GM19467 (cell line): Measurements from ENCODE around the gene PGAM2.

Source experiments
- ATAC-seq: cut with Tn5 transposase; IDR thresholded peaks from one replicate; pipeline ENCODE4 v1.9.1; 2021; ENCODE audit warnings: mild to moderate bottlenecking, moderate library complexity; ENCODE audit not compliant: unreplicated experiment

The PGAM2 gene

DNA sequence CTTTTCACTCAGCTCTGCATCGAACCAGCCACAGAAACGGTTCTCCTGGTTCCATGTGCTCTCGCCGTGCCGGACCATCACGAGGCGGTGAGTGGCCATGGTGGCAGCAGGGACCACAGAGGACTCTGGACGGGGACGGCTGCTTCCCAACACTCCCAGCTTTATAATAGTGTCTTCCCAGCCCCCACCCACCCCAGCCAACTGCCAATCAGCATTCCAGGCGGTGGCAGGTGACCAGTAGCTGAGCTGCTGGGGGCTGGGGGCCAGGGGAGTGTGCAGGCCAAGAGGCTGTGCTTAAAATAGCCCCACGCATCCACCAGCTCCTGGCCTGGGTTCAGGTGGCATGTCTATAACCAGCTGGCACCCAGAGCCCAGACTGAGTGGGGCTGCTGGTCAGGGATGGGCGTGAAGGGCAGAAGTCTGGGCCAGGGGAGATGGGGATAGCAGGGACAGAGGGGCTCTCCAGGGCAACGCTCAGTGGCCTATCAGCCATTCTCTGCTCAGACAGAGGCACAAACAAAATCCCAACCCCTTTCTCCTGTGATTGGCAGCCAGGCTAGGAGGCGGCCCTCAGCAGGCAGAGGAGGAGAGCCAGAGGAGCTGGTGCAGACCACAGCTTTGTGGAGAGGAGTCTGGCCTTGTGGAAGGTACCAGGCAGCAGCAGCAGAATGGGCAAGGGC, at the start of gene PGAM2:
TSS of gene PGAM2 (minus strand) at position 137 of the 680 bp plus-strand sequence. CDS start at position 99, 38 bp downstream.
- no peak for ATAC-seq

DNA sequence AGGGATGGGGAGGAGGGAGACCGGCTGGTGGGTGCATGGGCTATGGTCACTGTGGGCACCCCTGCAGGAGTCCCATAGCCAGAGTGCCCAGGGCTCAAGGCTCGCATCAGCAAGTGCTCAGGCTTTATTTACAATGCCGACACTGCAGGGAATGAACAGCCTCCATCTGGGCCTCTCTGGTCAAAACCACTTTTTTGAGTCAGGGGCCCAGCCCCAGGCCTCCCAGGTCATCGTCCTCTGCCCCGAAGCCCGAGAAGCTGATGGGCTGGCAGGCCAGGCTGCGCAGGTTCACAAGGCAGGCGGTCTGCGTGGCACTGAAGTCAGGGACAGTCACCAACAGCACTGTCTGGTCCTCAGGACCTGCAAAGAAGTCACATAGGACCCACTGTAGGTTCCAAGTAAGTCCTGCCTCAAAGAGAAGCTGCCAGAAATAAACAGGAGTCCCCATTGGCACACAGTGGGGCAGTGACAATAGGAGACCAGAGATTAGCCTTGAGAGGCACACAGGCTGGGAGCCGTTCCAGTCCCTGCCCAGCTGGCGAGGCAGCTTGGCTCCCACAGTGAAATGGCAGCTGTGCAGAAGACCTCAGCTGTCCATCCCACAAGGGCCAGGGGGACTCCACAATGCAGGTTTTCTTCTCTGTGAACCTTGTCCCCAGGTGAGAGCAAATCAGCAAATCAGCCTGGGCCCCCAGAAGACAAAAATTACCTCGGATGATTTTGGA, 49.4 kb upstream of the PGAM2 start:
- ATAC-seq = no peak

DNA sequence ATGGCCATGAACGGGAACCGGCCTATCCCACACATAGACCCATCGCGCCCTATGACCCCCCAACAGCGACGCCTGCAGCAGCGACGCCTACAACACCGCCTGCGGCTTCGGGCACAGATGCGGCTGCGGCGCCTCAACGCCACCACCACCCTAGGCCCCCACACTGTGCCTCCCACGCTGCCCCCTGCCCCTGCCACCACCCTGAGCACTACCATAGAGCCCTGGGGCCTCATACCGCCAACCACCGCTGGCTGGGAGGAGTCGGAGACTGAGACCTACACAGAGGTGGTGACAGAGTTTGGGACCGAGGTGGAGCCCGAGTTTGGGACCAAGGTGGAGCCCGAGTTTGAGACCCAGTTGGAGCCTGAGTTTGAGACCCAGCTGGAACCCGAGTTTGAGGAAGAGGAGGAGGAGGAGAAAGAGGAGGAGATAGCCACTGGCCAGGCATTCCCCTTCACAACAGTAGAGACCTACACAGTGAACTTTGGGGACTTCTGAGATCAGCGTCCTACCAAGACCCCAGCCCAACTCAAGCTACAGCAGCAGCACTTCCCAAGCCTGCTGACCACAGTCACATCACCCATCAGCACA, 48.5 kb upstream of the PGAM2 start:
- no peak for ATAC-seq

DNA sequence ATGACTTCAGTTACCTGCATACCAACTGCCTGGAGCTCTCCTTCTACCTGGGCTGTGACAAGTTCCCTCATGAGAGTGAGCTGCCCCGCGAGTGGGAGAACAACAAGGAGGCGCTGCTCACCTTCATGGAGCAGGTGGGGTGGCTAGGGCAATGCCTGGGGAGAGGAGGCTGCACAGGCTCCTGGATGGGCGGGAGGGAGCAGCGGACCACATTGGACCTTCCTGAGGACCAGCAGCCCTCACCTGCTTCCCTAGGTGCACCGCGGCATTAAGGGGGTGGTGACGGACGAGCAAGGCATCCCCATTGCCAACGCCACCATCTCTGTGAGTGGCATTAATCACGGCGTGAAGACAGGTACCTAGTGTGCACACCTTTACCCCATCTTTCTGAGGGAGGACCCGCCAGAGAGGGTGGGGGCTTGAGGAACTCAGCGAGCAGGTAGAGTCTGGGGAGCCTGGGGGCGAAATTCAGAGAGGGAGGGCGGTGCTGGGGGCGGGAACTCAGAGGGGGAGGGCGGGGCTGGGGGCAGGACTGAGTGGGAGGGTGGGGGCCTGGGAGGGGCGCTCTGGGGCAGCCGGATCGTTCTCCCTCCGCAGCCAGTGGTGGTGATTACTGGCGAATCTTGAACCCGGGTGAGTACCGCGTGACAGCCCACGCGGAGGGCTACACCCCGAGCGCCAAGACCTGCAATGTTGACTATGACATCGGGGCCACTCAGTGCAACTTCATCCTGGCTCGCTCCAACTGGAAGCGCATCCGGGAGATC, 47.8 kb upstream of the PGAM2 start:
- ATAC-seq = no peak

DNA sequence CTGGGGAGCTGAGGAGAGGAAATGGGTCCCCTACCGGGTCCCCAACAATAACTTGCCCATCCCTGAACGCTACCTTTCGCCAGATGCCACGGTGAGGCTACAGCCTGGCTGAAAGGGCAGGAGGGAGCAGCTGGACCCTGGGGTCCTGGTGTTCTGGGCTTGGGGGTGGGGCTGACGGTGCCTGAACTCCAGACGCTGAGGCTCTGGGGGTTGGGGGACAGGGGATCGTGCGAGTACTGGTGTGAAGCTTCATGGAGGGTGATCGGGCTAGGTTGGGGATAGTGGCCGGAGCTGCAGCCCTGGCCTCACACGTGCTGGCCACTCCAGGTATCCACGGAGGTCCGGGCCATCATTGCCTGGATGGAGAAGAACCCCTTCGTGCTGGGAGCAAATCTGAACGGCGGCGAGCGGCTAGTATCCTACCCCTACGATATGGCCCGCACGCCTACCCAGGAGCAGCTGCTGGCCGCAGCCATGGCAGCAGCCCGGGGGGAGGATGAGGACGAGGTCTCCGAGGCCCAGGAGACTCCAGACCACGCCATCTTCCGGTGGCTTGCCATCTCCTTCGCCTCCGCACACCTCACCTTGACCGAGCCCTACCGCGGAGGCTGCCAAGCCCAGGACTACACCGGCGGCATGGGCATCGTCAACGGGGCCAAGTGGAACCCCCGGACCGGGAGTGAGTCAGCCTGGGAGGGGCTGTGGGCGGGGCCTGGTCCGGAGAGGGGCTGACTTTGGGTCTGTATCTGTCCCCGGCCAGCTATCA, 47.0 kb upstream of the PGAM2 start:
- no peak for ATAC-seq

DNA sequence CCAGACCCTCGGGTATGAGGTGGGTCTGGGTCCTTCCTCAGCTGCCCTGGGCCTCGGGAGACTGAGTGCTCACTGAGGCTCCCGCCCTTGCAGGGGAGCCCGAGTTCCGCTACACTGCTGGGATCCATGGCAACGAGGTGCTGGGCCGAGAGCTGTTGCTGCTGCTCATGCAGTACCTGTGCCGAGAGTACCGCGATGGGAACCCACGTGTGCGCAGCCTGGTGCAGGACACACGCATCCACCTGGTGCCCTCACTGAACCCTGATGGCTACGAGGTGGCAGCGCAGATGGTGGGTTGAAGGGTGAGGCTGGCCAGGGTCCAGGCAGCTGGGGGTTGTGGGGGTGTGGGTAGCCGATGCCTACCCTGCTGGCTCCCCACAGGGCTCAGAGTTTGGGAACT, 46.4 kb upstream of the PGAM2 start:
- no peak for ATAC-seq

DNA sequence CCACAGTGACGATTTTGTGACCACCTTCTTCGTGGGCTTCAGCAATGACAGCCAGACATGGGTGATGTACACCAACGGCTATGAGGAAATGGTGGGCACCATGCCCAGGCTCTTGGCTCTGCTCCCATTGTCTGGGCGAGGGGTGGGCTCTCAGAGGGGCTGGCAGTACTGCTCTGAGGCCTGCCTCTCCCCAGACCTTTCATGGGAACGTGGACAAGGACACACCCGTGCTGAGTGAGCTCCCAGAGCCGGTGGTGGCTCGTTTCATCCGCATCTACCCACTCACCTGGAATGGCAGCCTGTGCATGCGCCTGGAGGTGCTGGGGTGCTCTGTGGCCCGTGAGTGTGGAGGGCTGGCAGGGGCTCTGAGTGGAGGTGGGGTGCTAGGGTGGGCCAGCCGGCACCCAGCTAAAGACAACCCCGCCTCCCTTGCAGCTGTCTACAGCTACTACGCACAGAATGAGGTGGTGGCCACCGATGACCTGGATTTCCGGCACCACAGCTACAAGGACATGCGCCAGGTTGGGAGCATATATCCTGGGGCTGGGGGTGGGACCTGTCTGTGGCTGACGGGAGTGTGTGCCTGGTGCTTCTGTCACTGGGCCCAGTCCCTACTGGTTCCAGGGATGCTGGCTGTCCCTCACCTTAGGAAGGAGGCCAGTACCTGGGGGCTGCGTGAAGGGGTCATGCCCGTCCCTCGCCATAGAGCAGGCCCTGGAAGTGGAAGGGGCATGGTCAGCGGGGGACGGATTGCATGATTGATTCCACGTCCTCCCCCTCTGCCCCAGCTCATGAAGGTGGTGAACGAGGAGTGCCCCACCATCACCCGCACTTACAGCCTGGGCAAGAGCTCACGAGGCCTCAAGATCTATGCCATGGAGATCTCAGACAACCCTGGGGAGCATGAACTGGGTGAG, 45.6 kb upstream of the PGAM2 start:
- ATAC-seq = no peak

DNA sequence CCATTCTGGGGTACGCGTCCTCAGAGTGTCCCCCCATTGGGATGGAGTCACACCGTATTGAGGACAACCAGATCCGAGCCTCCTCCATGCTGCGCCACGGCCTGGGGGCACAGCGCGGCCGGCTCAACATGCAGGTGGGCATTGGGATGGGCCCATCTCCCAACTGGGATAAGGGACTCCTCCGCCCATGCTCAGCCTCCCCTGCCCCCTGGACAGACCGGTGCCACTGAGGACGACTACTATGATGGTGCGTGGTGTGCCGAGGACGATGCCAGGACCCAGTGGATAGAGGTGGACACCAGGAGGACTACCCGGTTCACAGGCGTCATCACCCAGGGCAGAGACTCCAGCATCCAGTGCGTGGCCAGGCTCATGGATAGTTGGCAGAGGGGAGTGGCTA, 44.6 kb upstream of the PGAM2 start:
- ATAC-seq = no peak

DNA sequence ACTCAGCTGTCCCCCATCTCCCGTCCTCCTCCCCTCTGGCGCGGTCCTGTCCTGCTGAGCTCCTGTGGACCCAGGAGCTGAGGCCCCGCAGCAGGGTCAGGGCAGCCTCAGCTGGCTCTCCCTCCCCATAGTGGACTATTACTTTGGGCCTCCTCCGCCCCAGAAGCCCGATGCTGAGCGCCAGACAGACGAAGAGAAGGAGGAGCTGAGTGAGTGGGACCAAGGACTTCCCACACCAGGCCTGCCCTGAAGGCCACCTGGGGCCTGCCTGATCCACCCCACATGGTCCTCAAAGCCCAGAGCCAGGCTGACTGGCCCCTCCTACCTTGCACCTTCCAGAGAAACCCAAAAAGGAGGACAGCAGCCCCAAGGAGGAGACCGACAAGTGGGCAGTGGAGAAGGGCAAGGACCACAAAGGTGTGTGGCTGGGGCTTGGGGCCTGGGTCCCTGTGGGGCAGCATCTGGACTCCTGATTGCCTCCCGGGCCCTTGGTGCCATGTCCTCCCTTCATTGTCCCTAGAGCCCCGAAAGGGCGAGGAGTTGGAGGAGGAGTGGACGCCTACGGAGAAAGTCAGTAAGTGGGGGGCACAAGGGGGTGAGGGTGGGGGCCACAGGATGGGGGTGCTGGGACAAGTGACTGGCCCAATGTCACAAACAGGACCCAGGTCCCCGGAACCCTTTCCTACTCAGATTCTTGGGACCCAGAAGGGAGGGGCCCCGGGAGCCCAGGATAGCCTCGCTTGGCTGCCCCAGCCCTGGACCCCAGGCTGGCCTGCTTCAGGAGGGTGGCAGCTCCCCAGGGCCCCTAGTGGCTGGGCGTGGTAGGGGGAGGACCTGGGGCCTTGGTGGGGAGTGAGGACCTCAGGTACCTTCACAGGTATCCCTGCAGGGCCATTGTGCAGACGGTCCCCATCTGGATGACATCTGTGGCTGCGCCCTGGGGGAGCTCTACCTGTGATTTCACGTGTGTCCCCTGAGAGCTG, 43.7 kb upstream of the PGAM2 start:
- ATAC-seq = no peak

DNA sequence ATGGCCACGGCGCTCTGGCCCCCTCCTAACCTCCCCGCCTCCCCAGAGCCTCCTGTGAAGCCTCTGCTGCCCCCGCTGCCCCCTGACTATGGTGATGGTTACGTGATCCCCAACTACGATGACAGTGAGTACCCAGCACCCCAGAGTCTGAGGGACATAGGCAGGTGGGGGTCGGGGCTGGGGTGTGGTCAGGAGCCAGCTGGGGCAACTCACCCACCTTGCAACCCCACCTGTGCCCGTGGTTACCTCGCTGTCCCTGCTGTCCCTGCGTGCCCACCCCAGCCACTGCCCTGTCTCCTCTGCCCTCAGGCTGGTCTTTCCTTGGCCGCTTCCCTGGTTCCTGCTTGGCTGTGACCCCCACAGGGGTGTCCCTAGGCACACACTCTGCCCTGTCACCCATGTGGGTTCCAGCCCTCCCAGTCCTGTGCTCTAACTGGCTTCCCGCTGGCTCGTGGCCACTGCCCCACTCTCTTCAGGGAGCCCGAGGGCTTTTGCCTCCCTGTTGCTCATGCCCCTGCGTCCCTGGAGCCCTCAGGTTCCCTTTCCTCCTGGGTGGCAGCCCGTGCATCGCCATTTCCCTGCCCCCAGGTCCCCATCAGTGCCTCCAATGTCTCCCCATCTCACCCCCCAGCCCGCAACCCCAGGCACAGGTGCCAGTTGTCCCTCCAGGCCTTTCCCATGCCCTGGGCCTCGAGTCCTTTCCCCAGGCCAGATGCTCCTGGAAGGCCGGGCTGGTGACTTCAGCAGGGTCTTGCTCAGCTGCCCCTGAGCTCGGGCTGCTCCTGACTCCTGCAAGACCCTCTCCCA, 42.8 kb upstream of the PGAM2 start:
- no peak for ATAC-seq

DNA sequence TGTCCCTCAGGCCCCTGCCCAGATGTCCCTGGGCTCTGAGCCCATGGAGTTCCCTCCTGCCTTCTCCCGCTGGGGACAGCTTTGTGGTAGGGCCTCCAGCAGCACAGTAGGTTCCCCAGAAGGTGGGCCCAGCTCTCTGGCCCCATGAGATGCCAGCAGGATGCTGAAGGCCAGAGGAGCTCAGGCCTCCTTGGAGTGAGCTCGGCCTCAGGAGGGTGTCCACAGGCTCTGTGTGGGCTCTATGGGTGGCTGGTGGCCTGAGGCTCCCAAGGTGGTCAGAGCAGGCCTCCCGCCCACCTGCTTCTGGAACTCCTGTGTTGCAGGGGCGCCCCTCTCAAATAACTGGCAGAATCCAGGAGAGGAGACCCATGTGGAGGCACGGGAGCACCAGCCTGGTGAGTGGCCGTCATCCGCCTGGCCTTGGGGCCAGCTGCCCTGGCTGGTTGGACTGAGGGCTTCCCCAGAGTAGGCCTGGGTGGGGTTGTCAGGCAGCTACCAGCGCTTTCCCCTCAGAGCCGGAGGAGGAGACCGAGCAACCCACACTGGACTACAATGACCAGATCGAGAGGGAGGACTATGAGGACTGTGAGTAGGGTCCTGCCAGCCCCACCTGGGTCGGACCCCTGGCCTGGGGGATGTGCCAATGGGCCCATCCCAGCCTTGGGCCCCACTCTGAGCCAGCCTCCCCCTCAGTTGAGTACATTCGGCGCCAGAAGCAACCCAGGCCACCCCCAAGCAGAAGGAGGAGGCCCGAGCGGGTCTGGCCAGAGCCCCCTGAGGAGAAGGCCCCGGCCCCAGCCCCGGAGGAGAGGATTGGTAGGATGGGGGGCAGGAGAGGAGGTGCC, 42.0 kb upstream of the PGAM2 start:
- ATAC-seq = no peak

DNA sequence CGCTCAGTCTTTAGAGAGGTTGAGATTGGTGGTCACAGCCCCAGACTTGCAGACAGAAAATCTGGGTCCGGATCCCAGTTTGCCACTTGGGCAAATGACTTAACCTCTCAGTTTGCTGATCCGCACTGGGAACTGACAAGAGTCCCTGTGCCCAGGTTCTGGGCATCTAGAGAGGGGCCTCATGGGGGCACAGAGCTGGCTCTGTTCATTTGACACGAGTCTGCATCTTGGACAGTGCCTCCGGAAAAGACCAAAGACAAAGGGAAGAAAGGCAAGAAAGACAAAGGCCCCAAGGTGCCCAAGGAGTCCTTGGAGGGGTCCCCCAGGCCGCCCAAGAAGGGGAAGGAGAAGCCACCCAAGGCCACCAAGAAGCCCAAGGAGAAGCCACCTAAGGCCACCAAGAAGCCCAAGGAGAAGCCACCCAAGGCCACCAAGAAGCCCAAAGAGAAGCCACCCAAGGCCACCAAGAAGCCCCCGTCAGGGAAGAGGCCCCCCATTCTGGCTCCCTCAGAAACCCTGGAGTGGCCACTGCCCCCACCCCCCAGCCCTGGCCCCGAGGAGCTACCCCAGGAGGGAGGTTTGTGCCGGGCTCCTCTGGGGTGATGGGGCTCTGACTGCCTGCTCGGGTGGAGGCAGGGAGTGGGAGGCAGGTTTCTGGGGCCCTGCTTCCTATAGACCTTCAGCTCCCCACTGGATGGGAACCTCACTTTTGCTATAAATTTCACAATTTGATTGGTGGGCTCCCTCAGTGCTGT, 41.1 kb upstream of the PGAM2 start:
- ATAC-seq = no peak

DNA sequence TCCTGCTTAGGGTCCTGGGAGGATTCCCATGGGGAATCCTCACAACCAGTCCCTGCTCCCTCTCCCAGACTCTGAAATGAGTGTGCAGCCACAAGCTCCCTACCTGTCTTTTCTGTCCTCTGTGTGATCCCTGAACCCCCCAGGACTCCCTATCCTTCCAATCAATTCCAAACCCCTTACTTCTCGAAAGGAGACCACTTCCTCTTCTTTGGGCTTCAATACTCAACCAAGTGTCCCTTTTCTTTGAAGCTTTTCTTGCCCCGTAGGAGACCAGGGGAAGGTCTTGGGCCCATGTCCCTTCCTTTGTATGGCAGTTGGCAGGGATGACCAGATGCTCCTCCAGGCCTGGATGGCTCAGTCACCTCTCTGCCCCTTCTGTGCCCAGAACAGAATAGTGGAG, 40.5 kb upstream of the PGAM2 start:
- no peak for ATAC-seq

DNA sequence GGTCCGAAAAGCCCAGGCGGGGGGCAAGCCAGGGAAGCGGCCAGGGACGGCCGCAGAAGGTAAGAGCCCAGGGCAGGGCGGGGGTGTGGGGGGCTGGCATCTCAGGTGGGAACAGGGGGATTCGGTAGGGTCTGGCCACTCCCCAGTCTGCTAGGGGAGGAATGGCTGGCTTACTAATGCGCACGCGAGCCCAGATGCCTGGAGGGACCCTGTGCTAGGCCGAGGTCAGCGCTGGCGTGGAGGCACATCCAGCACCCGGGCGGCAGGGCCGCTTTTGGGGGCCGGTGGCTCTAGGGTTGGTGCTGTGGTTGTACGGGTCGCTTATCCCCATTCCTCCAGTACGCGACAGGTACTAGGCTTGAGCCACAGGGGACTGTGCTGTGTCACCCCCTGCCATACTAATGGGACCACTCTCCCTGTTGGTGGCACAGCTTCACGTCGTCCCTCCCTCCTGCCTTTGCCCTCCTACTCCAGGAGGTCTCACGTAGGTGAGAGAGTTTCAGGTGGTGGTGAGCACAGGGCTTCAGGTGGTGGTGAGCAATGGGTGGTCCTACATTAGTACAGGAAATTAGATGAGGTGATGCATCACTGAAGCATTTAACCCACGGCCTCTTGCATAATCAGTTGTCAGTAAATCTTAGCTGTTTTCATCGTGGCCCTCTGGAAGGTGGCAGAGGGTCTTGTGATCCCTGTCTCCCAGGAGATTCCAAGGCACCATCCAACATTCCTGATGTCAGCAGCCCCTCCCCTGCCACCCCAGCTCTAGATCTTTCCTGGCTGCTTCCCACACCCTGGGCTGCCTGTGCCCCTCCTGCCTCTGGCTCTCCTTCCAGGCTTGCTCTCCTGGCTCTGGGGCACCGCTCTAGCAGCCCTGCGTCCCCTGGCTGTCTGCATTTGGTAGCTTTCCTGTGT, 39.7 kb upstream of the PGAM2 start:
- no peak for ATAC-seq
